SK-N-SH (cell line): Measurements from ENCODE around the gene PPP1R12B.
"Not testable (repeated sequence)": the region's sequence is repeated elsewhere in the genome, so short reads cannot be mapped to it uniquely, and the experiment has no call there.

Experiments used
- CTCF ChIP-seq: fragments of 200-600 bp; sonication (generic); IDR thresholded peaks from 2 replicates; pipeline ENCODE4 v1.6.1; 2017; ENCODE audit warnings: antibody characterized with exemption, mild to moderate bottlenecking, moderate library complexity
- FOXJ3 ChIP-seq: sonication (generic); formaldehyde crosslinking; IDR thresholded peaks from 2 replicates; pipeline ENCODE4 v1.5.1; 2020; ENCODE audit warnings: mild to moderate bottlenecking, missing genetic modification reagents
- FOXM1 ChIP-seq: IDR thresholded peaks from 2 replicates; pipeline ENCODE4 v1.4.0; 2012; ENCODE audit warnings: low read depth, mild to moderate bottlenecking
- JUND ChIP-seq: IDR thresholded peaks from 2 replicates; pipeline ENCODE4 v1.4.0; 2012
- RCOR1 ChIP-seq: fragments of 150-350 bp; IDR thresholded peaks from 2 replicates; pipeline ENCODE4 v1.6.1; 2017; ENCODE audit warnings: antibody characterized with exemption, low read length
- RFX5 ChIP-seq: IDR thresholded peaks from 2 replicates; pipeline ENCODE4 v1.6.1; 2012; ENCODE audit warnings: mild to moderate bottlenecking, improper control_type of control experiment, low read length
- SIN3A ChIP-seq: IDR thresholded peaks from 2 replicates; pipeline ENCODE4 v1.6.1; 2012; ENCODE audit warnings: low read depth, mild to moderate bottlenecking, low read length, moderate library complexity, borderline replicate concordance
- TCF12 ChIP-seq: IDR thresholded peaks from 2 replicates; pipeline ENCODE4 v1.4.0; 2012
- TEAD4 ChIP-seq: IDR thresholded peaks from 2 replicates; pipeline ENCODE4 v1.4.0; 2012; ENCODE audit warnings: mild to moderate bottlenecking, borderline replicate concordance; ENCODE audit not compliant: insufficient read depth
- USF2 ChIP-seq: fragments of 150-350 bp; IDR thresholded peaks from 2 replicates; pipeline ENCODE4 v1.6.1; 2017; ENCODE audit warnings: antibody characterized with exemption, low read length, low read depth, borderline replicate concordance

- not testable (repeated sequence) for TF ChIP-seq CTCF; JUND; USF2; TCF12; RFX5; RCOR1; FOXM1; TEAD4; FOXJ3 (CRISPR knock-in tag); SIN3A
Measured at GRCh38 chr1:202422709-202423108, 74.2 kb downstream of the PPP1R12B start.
